Activated T-cell treated with anti-CD3 and anti-CD28 coated beads, Interleukin-2, amount 50 U/mL, for 4 hours (primary cell): ENCODE results near the gene SLC2A6. TPM values are rescaled to one million over a fixed set of nuclear protein-coding genes. Genes with fewer than 3 reads are reported as not detected.

Source experiments
- ATAC-seq, 2 donors: fragments of 200-7000 bp; cut with Tn5 transposase; one replicate each; pipeline ENCODE4 v1.10.0; 2021
- DNase-seq: peaks from one replicate; pipeline ENCODE4 v3.0.0-alpha.2; 2020
- H3K27me3 Mint-ChIP-seq: one replicate; pipeline ENCODE4 v1.8.0; 2021; ENCODE audit warnings: low read depth, mixed read lengths
- H3K36me3 Mint-ChIP-seq: one replicate; pipeline ENCODE4 v1.8.0; 2022; ENCODE audit warnings: mixed read lengths; ENCODE audit not compliant: insufficient read depth
- H3K4me1 Mint-ChIP-seq: one replicate; pipeline ENCODE4 v1.8.0; 2021; ENCODE audit warnings: low read depth, mixed read lengths
- H3K4me3 Mint-ChIP-seq: one replicate; pipeline ENCODE4 v1.8.0; 2021; ENCODE audit warnings: mild to moderate bottlenecking, moderate library complexity, mixed read lengths
- H3K9me3 Mint-ChIP-seq: one replicate; pipeline ENCODE4 v1.8.0; 2021; ENCODE audit warnings: mixed read lengths
- total RNA-seq, 3 donors: library from RNA; stranded (reverse); gene quantifications; one replicate each; pipeline ENCODE4 v1.2.1, GENCODE V29; 2021

Gene SLC2A6
- total RNA-seq, 3 donors from 2014 or later: 4.9 to 5.3 (median 5.2) TPM

DNA sequence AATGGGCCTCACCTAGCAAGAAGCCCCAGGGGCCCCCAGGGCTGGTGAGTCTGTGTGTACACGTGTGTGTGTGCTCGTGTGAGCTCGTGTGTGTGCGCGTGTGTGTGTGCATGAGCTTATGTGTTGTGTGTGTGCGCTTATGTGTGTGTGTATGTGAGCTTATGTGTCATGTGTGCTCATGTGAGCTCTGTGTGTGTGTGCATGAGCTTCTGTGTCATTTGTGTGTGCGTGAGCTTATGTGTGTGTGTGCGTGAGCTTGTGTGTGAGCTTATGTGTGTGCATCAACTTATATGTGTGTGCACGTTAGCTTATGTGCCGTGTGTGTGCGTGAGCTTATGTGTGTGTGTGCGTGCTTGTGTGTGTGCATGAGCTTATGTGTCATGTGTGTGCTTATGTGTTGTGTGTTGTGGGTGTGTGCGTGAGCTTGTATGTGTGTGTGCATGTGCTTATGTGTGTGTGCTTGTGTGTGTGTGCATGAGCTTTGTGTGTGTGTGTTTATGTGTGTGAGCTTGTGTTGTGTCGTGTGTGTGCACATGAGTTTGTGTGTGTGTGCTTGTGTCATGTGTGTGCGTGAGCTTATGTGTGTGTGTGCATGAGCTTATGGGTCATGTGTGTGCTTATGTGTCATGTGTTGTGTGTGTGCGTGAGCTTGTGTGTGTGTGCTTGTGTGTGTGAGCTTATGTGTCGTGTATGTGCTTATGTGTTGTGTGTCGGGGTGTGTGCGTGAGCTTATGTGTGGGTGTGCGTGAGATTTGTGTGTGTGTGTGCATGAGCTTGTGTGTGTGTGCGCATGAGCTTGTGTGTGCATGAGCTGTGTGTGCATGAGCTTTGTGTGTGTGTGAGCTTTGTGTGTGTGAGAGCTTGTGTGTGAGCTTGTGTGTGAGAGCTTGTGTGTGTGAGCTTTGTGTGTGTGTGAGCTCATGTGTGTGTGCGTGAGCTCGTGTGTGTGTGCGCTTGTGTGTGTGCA lies 16.7 kb upstream of the SLC2A6 start:
- ATAC-seq (no peak), DNase-seq (no peak)
- Mint-ChIP-seq H3K36me3 (no peaks in the 10 kb centered on the region), H3K27me3 (peaks cover 6% of the 10 kb centered on the region), H3K4me1 (no peaks in the 10 kb centered on the region), H3K9me3 (no peaks in the 10 kb centered on the region), H3K4me3 (no peak overlapping the region)

DNA sequence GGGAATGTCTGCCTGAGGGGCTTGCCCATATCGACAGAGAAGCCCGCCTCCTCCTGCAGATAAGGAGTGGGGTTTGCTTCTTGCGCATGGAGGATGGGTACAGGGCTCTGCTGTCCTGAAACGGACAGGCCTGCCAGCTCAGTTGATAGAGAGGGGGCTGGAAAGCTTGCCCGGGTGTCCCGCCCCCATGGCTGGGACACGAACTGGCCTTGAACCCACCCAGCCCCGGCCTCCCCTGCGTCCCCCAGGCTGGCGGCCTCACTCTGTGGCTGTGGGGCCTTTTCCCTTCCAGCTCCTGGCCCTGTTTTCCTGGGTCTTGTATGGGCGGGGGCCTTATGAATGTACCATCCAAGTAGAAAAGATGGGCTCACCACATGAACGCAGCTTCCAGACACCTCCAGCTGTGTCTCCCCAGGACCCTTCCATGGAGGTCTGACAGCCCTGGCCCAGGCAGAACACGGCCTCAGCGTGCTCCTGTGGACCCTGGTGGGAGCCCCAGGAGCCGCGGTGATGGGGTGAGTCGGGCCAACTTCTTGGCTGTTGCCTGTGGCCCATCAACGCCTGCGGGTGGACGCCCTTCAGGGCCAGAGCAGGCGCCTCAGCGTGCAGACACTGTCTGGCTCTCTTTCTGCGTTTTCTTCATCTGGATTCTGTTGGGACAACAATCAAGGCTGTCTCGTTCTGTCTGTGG lies 15.9 kb upstream of the SLC2A6 start:
- no peaks in the 10 kb centered on the region for H3K9me3 Mint-ChIP-seq
- no peaks in the 10 kb centered on the region for H3K36me3 Mint-ChIP-seq
- peaks cover 9% of the 10 kb centered on the region for H3K27me3 Mint-ChIP-seq
- DNase-seq: no peak
- no peak overlapping the region for H3K4me3 Mint-ChIP-seq
- no peaks in the 10 kb centered on the region for H3K4me1 Mint-ChIP-seq
- ATAC-seq: no peak

DNA sequence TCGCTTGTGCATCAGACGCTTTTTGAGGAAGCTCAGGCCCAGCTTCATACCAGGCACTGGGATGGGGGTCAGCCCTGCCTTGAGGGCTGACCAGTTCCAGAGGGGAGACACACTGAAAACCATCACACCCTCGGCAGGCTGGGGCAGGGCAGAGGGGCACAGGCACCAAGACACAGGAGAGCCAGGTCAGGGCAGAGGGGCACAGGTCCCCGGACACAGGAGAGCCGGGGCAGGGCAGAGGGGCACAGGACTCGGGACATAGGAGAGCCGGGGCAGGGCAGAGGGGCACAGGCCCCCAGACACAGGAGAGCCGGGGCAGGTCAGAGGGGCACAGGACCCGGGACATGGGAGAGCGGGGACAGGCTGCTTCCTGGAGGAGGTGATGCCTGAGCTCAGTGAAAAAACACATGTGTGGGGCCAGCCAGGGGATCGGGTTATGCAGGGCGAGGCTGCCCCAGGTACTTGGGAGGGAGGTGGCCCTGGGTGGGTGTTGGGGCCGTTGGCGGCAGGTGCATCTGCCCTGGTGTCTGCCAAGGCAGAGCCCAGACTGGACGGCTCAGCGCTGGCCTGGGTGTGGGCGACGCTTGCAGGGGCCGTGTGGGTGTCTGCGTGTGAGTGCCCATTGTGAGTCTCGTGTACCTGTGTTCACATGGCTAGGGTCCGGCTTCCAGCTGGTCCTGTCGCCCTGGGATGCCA lies 15.1 kb upstream of the SLC2A6 start:
- H3K4me1 Mint-ChIP-seq: no peaks in the 10 kb centered on the region
- H3K36me3 Mint-ChIP-seq: no peaks in the 10 kb centered on the region
- H3K9me3 Mint-ChIP-seq: no peaks in the 10 kb centered on the region
- ATAC-seq (no peak), DNase-seq (no peak)
- H3K4me3 Mint-ChIP-seq: no peak overlapping the region
- H3K27me3 Mint-ChIP-seq: peaks cover 15% of the 10 kb centered on the region

- no peak for DNase-seq
- H3K27me3 Mint-ChIP-seq: peaks cover 12% of the 10 kb centered on the region
- H3K9me3 Mint-ChIP-seq: no peaks in the 10 kb centered on the region
- no peak for ATAC-seq
- no peaks in the 10 kb centered on the region for H3K36me3 Mint-ChIP-seq
- no peaks in the 10 kb centered on the region for H3K4me1 Mint-ChIP-seq
- H3K4me3 Mint-ChIP-seq: no peak overlapping the region
Measured at GRCh38 chr9:133493428-133493827, 14.5 kb upstream of the SLC2A6 start.

- no peaks in the 10 kb centered on the region for H3K36me3 Mint-ChIP-seq
- H3K27me3 Mint-ChIP-seq: peaks cover 9% of the 10 kb centered on the region
- DNase-seq (no peak), ATAC-seq (no peak)
- no peaks in the 10 kb centered on the region for H3K4me1 Mint-ChIP-seq
- no peaks in the 10 kb centered on the region for H3K9me3 Mint-ChIP-seq
- no peak overlapping the region for H3K4me3 Mint-ChIP-seq
Measured at GRCh38 chr9:133492061-133493021, 13.4 kb upstream of the SLC2A6 start.

- Mint-ChIP-seq H3K4me3 (no peak overlapping the region), H3K36me3 (no peaks in the 10 kb centered on the region), H3K4me1 (no peaks in the 10 kb centered on the region), H3K9me3 (no peaks in the 10 kb centered on the region), H3K27me3 (peaks cover 9% of the 10 kb centered on the region)
- ATAC-seq (no peak), DNase-seq (no peak)
Measured at GRCh38 chr9:133491656-133491925, 12.7 kb upstream of the SLC2A6 start.

DNA sequence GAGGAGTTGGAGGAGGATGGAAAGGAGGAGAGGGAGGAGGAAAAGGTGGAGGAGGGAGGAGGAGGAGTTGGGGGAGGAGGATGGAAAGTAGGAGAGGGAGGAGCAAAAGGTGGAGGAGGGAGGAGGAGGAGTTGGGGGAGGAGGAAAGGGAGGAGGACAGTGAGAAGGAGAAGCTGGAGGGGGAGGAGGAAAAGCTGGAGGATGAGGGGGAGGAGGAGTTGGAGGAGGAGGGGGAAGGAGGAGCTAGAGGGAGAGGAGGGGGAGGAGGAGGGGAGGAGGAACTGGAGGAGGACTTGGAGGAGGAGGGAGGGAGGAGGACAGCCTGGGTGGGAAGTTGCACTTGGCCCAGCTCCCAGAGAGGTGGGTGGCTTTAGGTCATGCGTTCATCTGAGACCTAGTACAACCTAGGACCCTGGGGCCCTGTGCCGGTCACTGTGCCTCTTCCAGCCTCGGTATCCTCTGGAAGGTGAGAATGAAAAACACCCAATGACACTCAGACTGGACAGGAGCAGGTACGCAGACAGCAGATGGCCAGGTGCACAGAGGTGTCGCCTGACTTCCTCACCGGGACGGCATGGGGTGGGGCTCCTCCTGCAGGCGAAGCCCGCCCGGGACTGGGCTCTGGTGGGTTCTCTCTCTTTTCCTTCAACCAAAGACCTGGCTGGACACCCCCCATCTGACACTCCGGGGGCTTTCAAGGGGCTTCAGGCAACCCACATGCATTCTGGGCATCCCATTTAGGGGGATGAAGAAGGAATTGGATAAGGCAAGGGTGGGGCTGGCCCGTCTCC lies 12.2 kb upstream of the SLC2A6 start:
- no peaks in the 10 kb centered on the region for H3K9me3 Mint-ChIP-seq
- no peak for ATAC-seq
- H3K27me3 Mint-ChIP-seq: peaks cover 9% of the 10 kb centered on the region
- DNase-seq: no peak
- peaks cover 5% of the 10 kb centered on the region for H3K4me1 Mint-ChIP-seq
- H3K4me3 Mint-ChIP-seq: no peak overlapping the region
- no peaks in the 10 kb centered on the region for H3K36me3 Mint-ChIP-seq

DNA sequence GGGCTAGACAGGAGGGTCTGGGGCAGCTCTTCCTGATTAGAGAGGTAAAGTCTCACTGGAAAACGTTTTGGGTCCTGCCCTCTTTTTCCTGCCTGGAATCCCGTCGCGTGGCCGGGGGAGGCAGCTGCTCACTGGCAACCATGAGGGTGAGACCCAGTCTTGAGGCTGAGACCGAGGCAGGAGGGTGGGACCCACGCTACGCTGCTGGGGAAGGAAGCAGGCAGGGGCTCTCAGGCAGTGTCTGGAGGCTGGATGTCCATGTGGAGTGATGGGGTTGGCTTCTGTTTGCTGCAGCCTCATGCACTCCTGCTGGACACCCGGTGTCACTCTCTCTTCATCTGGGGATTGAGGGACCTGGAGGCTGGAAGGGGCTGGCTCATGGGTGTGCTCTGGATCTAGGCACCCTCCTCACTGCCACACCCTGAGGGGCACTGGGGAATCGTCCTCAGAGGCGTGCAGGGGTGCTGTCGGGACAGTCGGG lies 11.3 kb upstream of the SLC2A6 start:
- ATAC-seq: no peak
- Mint-ChIP-seq H3K4me3 (no peak overlapping the region), H3K36me3 (no peaks in the 10 kb centered on the region), H3K27me3 (peaks cover 9% of the 10 kb centered on the region), H3K4me1 (peaks cover 6% of the 10 kb centered on the region), H3K9me3 (no peaks in the 10 kb centered on the region)
- DNase-seq: no peak

DNA sequence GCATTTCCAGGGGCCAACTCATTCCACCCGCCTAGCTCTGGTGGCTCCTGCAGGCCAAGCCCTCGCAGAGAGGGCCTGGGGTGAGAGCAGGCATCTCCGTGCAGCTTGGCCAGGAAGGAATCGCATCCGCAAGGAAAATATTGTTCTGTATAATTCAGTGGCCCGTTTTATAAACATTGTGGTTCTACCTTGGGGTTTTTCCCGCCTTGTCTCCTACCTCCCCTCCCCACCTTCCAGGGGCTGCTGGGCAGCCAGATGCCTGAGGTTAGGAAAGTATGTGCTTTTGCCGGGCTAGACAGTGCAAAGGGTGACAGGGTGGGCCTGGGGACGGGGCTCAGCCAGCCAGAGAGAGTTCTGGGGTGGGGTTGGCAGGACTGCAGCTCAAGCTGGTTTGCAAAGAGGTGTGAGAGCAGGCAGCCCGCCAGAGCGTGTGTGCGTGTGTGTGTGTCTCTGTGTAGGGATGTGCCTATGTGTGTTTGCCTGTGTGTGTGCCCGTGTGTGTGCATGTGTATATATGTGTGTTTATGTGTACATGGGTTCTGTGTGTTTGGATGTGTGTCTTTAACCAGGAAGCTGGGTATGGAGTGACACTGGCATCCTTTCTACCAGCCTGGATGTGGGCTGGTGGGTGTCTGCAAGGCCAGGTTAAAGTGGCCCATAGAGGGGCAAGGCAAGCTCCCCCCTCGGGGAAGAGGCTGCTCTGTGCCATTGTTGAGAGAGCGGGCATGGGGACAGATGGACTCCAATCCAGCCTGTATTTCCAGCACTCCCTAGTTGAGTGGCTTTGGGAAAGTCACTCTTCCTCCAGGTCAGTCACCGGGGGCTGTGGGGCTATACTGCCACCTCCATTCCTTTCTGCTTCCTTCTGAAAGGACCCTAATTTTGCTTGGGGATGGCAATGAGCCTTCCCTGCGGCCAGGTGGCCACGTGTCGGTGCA lies 10.6 kb upstream of the SLC2A6 start:
- no peak overlapping the region for H3K4me3 Mint-ChIP-seq
- DNase-seq (no peak), ATAC-seq (no peak)
- no peaks in the 10 kb centered on the region for H3K9me3 Mint-ChIP-seq
- H3K27me3 Mint-ChIP-seq: peaks cover 9% of the 10 kb centered on the region
- H3K4me1 Mint-ChIP-seq: peaks cover 6% of the 10 kb centered on the region
- H3K36me3 Mint-ChIP-seq: no peaks in the 10 kb centered on the region

- Mint-ChIP-seq H3K4me1 (peaks cover 6% of the 10 kb centered on the region), H3K27me3 (peaks cover 9% of the 10 kb centered on the region), H3K9me3 (no peaks in the 10 kb centered on the region), H3K4me3 (no peak overlapping the region), H3K36me3 (no peaks in the 10 kb centered on the region)
- no peak for ATAC-seq
- DNase-seq: no peak
Measured at GRCh38 chr9:133488686-133489252, 9.9 kb upstream of the SLC2A6 start.

DNA sequence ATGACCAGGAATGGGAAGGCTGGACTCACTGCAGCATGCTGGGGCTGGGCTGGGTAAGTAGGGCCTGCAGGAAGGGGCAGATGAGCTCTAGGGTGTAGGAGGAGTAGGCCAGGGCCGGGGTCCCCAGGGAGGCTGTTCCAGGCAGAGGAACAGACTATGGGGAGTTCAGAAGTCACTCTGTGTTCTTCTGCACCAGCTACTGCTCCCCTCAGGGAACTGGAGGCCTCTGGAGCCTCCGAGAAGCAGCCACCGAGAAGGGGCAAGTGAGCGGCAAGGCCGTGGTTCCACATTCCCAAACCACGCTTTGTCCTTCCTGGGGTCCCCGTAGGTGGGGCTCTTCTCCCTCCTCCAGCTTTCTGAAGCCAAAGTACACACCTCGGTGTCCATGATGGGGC lies 8.4 kb upstream of the SLC2A6 start:
- Mint-ChIP-seq H3K4me1 (peaks cover 6% of the 10 kb centered on the region), H3K27me3 (peaks cover 9% of the 10 kb centered on the region), H3K4me3 (no peak overlapping the region), H3K36me3 (no peaks in the 10 kb centered on the region), H3K9me3 (no peaks in the 10 kb centered on the region)
- DNase-seq: no peak
- no peak for ATAC-seq
